Smooth muscle cell (in vitro differentiated cells): Measurements from ENCODE around the gene DNAJB6. TPM values are rescaled to one million over a fixed set of nuclear protein-coding genes. Genes with fewer than 3 reads are reported as not detected.

Source experiments
- DNase-seq: peaks from one replicate; lab custom pipeline; 2025; ENCODE audit not compliant: unreplicated experiment; lab: John Stamatoyannopoulos, UW
- H2AFZ ChIP-seq: fragments of 200-600 bp; sonication (generic); 2 replicates; pipeline ENCODE4 v1.6.0; 2016; ENCODE audit warnings: antibody characterized with exemption, low read depth, mild to moderate bottlenecking
- H3F3A ChIP-seq: fragments of 200-600 bp; sonication (generic); 2 replicates; pipeline ENCODE4 v1.6.0; 2017; ENCODE audit warnings: antibody characterized with exemption, low read depth
- H3K27ac ChIP-seq: fragments of 200-600 bp; sonication (generic); 2 replicates; pipeline ENCODE4 v1.5.1; 2016; ENCODE audit warnings: low read depth, mild to moderate bottlenecking
- H3K27me3 ChIP-seq: fragments of 200-600 bp; sonication (generic); 2 replicates; pipeline ENCODE4 v1.6.1; 2016; ENCODE audit warnings: low read depth, mild to moderate bottlenecking
- H3K36me3 ChIP-seq: fragments of 200-600 bp; sonication (generic); 2 replicates; pipeline ENCODE4 v1.5.1; 2016; ENCODE audit warnings: low read depth
- H3K4me1 ChIP-seq: fragments of 200-600 bp; sonication (generic); 2 replicates; pipeline ENCODE4 v1.5.1; 2016; ENCODE audit warnings: low read depth
- H3K4me2 ChIP-seq: fragments of 200-600 bp; sonication (generic); 2 replicates; pipeline ENCODE4 v1.6.0; 2016; ENCODE audit warnings: mild to moderate bottlenecking
- H3K4me3 ChIP-seq: fragments of 200-600 bp; sonication (generic); 2 replicates; pipeline ENCODE4 v1.5.1; 2016; ENCODE audit warnings: mild to moderate bottlenecking
- H3K79me2 ChIP-seq: fragments of 200-600 bp; sonication (generic); 2 replicates; pipeline ENCODE4 v1.6.0; 2016; ENCODE audit warnings: low read depth, mild to moderate bottlenecking
- H3K9ac ChIP-seq: fragments of 200-600 bp; sonication (generic); 2 replicates; pipeline ENCODE4 v1.6.0; 2016; ENCODE audit warnings: low read depth
- H3K9me3 ChIP-seq: fragments of 200-600 bp; sonication (generic); replicated peaks from 2 replicates; pipeline ENCODE4 v1.5.1; 2016; ENCODE audit warnings: low read depth
- H4K20me1 ChIP-seq: fragments of 200-600 bp; sonication (generic); 2 replicates; pipeline ENCODE4 v1.6.0; 2016; ENCODE audit warnings: low read depth
- WGBS: methylation state at CpG from one replicate; pipeline ENCODE4 v1.1.7; 2016; ENCODE audit warnings: low lambda C conversion rate; 5-methylcytosine and 5-hydroxymethylcytosine counted together
- polyA plus RNA-seq: library from polyadenylated mRNA; unstranded; fragments of >200 nt; fragmentation: Nextera tagmentation; extraction: Ambion mirVana; gene quantifications from 2 replicates; pipeline ENCODE4 v1.2.1, GENCODE V29; 2016
- total RNA-seq: library from RNA; depleted of rRNA; stranded (reverse); fragments of >200 nt; gene quantifications from 2 replicates; pipeline ENCODE4 v1.2.3, GENCODE V29; 2014
- TF ChIP-seq, protein P1 (sequence below): fragments of 200-600 bp; sonication (generic); IDR thresholded peaks from 2 replicates; pipeline ENCODE4 v1.5.1; 2017; ENCODE audit warnings: borderline replicate concordance, mild to moderate bottlenecking, antibody characterized with exemption; ENCODE audit not compliant: insufficient read depth, poor library complexity, severe bottlenecking

DNAJB6 gene
- 104 and 111 TPM in 2 replicates for total RNA-seq
- 103 and 140 TPM in 2 replicates for polyA plus RNA-seq

- 2% methylated on average over 80 of the region's 114 CpGs for WGBS
- peak; percentile 81 for DNase-seq
- H3K36me3 ChIP-seq: no peaks in the 10 kb centered on the region
- peak within 1 kb of the TSS; percentile 98 for H3K4me2 ChIP-seq
- peak within 1 kb of the TSS; percentile 99 for H3K27ac ChIP-seq
- H4K20me1 ChIP-seq: peaks cover 43% of the 10 kb centered on the region
- H3K4me1 ChIP-seq: peaks cover 10% of the 10 kb centered on the region
- peaks cover 42% of the 10 kb centered on the region for H3K79me2 ChIP-seq
- peak within 1 kb of the TSS; percentile 88 for H2AFZ ChIP-seq
- TF ChIP-seq, protein P1, sequence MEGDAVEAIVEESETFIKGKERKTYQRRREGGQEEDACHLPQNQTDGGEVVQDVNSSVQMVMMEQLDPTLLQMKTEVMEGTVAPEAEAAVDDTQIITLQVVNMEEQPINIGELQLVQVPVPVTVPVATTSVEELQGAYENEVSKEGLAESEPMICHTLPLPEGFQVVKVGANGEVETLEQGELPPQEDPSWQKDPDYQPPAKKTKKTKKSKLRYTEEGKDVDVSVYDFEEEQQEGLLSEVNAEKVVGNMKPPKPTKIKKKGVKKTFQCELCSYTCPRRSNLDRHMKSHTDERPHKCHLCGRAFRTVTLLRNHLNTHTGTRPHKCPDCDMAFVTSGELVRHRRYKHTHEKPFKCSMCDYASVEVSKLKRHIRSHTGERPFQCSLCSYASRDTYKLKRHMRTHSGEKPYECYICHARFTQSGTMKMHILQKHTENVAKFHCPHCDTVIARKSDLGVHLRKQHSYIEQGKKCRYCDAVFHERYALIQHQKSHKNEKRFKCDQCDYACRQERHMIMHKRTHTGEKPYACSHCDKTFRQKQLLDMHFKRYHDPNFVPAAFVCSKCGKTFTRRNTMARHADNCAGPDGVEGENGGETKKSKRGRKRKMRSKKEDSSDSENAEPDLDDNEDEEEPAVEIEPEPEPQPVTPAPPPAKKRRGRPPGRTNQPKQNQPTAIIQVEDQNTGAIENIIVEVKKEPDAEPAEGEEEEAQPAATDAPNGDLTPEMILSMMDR: no peak
- H3K27me3 ChIP-seq: no peaks in the 10 kb centered on the region
- H3K4me3 ChIP-seq: peak within 1 kb of the TSS; percentile 100
- no peaks in the 10 kb centered on the region for H3K9me3 ChIP-seq
- H3F3A ChIP-seq: peaks cover 11% of the 10 kb centered on the region
- H3K9ac ChIP-seq: peak within 1 kb of the TSS; percentile 99
Observed at GRCh38 chr7:157336383-157337315, at the start of gene DNAJB6. DNAJB6 (plus strand) TSS chr7:157337004; CDS start chr7:157358573, 21,569 bp downstream.

- no peak overlapping the region for H3K27ac ChIP-seq
- no peak overlapping the region for H3K9ac ChIP-seq
- no peaks in the 10 kb centered on the region for H3K27me3 ChIP-seq
- no peaks in the 10 kb centered on the region for H4K20me1 ChIP-seq
- TF ChIP-seq, protein P1: no peak
- H3F3A ChIP-seq: no peaks in the 10 kb centered on the region
- no peaks in the 10 kb centered on the region for H3K9me3 ChIP-seq
- H3K4me3 ChIP-seq: no peak overlapping the region
- H2AFZ ChIP-seq: no peak overlapping the region
- DNase-seq: no peak
- no peaks in the 10 kb centered on the region for H3K36me3 ChIP-seq
- no peaks in the 10 kb centered on the region for H3K79me2 ChIP-seq
- H3K4me2 ChIP-seq: no peak overlapping the region
- 96% methylated on average over 23 of the region's 29 CpGs for WGBS
- no peaks in the 10 kb centered on the region for H3K4me1 ChIP-seq
Observed at GRCh38 chr7:157291404-157292080, 45.3 kb upstream of the DNAJB6 start.

DNA sequence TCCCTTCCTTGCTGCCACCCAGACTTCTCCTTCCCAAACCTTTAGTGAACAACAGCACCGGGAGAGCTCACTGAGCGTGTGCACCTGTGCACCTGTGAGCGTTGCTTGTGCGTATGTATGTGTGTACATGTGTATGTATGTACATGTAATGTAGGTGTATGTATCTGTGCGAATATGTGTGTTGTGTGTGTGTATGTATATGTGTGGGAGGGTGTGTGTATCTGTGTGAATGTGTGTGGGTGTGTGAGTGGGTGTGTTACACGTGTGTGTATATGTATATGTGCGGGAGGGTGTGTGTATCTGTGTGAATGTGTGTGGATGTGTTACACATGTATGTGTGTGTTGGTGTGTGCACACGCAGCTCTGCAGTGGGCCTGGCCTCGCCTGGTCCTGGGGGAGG, 44.5 kb upstream of the DNAJB6 start:
- 94% methylated on average over 9 of the region's 9 CpGs for WGBS
- no peak for DNase-seq
- Histone ChIP-seq H3K79me2 (no peaks in the 10 kb centered on the region), H4K20me1 (no peaks in the 10 kb centered on the region), H3K4me2 (no peak overlapping the region), H3K36me3 (no peaks in the 10 kb centered on the region), H3K9ac (no peak overlapping the region), H3K4me3 (no peak overlapping the region), H2AFZ (no peak overlapping the region), H3K27me3 (no peaks in the 10 kb centered on the region), H3F3A (no peaks in the 10 kb centered on the region), H3K4me1 (no peaks in the 10 kb centered on the region), H3K27ac (no peak overlapping the region), H3K9me3 (no peaks in the 10 kb centered on the region)
- TF ChIP-seq, protein P1: no peak
